NCI-H2081 treated with DMSO at 0.1 percent for 48 hours (cell line): ENCODE data around the gene NCS1.

Source experiments
- DNase-seq: peaks from one replicate; lab custom pipeline; 2025; lab: John Stamatoyannopoulos, UW

Gene NCS1

DNA sequence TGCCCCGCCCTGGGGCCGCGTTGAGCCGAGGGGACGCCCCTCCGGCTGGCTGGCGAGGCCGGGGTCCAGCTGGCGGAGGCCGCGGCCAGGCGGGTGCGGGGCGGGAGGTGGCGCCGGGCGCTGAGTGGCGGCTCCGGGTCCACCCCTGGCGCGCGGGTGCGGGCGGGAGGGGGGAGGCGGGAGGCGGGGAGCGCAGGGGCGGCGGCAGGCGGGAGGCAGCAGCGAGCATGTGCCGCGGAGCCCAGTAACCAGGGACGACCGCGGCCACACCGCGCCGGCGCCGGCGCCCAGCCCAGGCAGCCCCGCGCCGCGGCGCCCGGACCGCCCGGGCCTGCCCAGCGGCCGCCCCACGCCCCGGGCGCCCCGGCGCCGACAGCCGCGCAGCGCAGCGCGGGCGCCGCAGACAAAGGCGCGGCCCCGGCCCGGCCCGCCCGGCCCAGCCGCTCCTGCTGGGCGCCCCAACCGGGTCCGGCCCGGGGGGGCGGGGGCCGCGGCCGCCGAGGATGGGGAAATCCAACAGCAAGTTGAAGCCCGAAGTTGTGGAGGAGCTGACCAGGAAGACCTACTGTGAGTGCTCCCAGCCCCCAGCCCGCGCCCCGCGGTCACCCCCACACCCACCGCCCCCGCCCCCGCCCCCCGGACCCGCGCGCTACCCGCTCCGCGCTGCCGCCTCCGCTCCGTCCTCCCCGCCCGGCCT lies at the start of gene NCS1:
NCS1 (plus strand) TSS at position 244 of the 697 bp plus-strand sequence; CDS start at position 504, 260 bp downstream.
- DNase-seq: no peak

DNA sequence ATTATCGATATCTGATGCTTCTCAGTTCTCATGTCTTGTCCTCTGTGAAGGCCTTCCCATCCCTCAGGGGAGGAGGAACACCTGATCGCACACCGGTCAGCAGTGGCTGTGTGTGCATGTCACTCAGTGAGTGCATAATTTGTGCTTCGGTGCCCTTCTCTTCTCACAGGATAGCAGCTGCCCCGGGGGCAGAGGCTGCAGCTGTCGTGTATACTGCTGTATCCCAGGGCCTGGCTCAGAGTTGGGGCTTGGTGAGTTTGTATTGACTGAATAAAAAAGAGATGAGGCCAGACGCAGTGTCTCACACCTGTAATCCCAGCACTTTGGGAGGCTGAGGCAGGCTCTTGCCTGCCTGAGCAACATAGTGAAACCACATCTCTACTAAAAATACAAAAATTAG lies 49.7 kb upstream of the NCS1 start:
- DNase-seq: no peak

DNA sequence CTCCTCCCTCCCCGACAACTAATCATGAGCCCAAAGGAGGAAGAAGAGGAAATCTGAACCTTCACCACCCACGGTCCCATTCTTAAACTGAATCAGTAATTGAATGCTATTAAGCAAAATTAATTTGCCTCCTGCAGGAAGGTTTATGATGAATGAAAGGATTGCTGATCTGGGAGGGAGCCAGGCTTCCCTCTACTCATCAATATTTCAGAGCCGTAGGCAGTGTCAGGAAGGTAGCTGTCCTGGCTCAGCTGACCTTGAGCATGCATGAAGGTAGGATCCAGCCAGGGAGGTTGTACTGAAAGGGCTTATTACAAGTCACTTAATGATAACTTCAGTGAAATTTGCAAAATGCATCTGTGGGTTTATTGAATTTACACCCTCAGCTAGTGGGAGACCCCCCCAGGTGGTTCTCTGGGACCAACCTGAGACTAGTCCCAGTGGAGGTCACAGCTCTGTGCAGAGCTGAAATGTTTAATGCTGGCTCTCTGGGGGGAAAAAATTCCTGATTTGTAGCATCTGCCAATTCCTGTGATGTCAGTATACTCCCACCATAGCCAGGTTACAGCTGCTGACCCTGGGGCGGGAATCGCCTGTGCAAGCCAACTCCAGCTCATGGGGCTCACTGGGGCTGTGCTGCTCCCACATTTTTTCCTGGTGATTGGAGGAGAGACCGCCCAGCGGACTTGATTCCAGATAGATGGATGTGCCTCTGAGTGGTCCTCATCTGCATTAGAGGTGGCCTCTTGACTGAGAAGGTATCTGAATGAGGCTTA lies 47.9 kb upstream of the NCS1 start:
- DNase-seq: no peak

DNA sequence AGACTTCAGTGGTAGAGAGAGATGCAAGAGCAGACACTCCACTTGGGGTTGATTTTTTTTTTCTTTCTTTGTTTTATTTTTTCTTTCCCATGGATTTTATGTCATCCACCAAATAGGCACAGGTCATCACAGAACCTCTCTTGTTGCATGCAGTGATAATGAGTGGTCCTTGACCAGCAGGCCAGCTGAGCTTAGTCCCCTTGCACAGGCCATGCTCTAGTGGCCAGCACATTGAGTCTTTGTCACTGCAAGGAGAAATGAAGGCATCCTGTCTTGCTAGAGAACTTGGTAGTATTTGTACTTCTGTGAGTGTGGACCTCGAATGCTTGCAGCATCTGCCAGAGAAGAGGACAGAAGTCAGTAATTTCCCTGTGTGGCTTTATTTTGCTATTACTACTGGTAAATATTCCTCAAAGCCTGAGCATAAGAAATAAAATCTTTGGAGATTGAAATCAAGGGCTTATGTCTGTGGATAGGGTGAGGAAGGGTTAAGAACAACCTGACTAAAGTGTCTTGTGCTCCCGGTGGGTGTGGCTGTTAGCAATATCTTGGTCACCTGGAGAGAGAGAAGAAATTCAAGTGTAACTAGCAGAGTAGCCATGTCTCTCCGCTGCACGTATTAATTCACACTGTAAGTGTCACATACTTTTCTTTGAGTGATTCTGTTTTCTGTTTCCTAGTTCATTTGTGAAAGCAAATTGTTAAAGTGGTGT lies 45.3 kb upstream of the NCS1 start:
- no peak for DNase-seq

DNA sequence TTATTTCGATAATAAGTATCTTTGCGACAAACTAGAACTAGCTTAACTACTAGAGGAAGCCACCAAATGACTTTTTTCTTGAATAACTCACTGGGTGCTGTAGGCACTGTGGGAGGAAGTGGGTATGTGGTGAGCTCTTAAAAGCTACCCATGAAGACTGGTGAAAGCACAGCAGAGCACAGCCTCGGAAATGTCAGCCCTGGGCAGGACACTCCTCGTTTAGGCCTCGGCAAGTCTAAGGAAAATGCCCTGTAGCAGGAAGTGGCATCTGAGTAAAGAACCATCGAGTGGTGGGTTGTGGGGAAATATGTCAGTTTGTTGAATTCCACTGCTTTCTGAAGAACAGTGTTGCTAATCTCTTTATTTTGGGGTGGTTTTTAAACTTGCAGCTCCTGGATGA lies 44.0 kb upstream of the NCS1 start:
- DNase-seq: no peak

DNA sequence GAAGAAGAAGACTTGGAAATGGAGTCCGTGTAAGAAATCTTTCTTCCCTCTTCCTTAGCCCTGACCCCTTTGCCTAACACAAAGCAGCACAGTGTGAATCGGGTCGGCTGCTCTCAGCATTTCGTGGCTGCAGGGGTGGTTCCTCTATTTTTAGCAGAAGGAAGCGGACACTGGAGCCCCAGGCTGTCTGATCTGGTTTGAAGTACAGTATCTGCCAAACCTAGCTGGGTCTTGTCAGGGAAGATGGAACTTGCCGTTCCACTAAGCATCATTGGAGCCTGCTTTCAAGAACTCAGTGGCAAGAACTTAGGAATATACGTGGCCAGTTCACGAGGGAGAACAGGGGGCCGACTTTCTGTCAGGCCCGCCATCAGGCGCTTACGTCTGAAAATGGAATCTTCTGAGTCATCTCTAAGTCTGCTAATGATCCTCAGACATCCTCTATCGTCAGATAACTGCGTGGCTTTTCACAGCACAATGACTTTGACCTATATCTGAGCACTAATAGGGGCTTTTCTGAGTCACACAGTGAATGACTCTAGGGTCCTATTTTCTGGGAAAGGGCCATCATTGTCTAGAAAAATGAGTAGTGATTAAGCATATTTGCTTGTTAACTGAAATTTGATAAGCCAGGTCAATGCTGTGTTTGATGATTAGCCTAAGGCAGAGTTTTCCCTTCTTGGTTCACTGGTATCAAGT lies 43.3 kb upstream of the NCS1 start:
- DNase-seq: no peak

DNA sequence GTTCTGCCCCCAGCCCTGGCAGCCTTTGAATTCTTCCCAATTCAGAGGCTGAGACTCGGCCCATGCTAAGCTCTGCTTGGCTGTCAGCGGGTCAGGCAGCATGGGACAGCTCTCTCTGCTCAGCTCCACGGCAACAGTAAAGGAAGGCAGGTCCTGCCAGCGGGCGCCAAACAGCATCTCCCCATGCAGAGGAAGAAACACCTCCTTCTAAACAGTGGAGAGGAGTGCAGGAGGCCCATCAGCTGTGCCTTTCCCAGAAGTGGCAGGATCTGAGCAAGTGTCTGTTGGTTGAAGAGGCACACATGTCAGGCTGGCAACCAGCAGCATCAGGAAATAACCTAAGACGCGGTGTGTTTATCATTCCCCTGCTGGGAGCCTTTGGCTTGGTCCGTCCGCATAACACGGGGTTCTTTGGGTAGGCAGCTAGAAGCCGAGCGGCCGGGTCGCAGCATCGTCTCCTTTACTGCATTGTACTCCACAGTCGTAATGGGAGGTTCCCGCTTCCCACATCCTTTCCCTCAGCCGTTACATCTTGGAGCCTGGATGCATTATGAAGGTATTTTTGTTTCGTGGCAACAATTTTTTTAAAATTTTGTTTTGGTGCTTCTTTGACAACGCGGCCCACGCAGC lies 42.7 kb upstream of the NCS1 start:
- no peak for DNase-seq

DNA sequence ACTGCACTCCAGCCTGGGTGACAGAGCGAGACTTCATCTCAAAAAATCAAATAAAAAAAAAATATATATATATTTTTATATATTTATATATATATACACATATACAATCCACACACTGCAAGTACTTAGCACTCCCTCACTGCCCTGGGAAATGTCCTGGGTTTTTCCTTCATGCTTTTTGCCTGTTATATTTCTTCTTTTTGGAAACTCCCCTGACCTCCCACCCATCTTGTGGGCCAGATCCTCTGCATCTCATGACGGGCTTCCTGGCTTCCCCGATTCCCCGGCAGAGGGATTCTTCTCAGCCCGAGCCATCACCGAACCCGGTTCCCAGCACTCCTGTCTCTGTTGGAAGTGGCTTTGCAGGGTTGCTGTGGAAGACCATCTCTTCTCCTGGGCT lies 39.5 kb upstream of the NCS1 start:
- DNase-seq: no peak

DNA sequence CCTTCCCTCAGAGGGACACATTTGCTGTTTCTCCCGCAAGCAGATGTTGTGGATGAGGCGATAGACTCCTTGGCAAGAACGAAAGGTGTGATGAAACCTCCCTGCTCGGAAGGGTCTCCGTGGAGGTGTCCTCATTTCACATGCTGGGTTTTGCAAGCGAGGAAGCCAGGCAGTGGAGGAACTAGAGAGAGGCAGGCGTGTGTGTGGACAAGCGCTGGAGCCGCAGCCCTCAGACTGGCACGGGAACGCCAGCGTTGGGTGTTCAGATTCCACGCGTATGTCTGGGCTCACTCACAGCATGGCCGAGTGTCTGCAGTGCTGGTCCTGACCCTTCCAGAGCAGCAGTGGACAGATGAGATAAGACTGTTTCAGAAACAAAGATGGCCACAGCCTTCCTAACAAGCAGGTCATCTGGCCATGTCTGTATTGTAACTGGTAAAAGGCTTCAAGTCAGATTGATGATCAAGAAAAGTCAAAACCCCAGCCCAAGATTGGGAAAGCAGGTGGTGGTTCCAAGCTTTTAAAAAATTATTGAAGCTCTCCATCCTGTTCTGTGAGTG lies 35.0 kb upstream of the NCS1 start:
- DNase-seq: no peak

DNA sequence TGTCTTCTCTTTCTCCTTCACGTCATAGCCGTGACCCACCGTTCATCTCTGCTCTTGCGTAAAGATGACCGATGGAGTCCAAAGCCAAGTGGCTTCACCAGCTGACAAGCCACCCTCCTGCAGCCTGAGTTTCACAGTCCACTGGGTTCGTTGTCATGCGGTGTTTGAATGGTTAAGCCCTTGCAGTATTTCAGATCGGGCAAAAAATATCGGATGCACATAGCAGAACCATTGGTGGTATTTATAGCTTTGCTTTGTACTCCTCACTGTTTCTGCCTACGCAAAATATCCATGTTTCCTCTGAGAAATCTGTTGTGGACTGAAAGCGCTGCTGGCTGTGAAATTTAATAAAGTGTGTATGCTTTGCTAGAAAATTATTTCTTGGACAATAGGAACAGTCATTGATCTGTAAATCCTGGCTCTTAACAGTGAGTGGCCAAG lies 34.5 kb upstream of the NCS1 start:
- DNase-seq: no peak

DNA sequence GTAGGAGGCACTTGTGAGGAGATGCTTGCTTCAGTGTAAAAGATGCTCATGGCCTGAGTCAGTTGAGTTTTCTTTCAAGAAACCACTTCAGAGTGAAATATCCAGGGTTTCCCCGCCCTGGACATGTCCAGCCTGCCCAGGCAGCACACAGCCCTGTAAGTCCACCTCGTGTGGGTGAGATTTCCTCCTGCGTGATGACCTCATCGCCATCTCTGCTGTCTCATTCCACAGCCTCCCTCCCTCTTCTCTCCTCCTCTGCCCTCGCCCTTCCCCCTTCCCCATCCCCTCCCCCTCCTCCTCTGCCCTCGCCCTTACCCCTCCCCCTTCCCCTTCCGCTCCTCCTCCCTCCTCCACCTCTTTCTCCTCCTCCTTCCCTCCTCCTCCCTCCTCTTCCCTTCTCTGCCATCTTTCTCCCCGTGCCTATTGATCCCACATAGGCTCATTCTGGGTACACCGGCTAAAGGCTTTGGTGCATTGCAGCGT lies 34.0 kb upstream of the NCS1 start:
- DNase-seq: no peak

DNA sequence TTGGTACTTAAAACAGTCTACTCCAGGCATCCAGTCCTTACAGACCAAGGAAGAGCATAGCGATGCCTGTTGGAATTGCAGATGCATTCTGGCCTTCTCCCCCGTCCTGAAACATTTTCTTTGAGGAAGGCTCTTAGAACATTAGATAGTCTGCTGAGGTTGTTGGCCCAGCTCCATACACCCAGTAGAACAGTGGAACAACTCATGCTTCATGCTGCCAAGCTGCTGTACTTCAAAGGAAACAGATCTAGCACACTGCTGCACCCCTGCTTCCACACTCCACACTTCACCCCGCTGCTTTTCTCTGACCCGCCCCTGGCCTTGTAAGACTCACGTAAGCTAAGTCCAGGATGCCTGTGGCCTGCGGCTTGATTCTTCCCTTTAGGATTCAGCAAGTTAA lies 33.4 kb upstream of the NCS1 start:
- DNase-seq: no peak

DNA sequence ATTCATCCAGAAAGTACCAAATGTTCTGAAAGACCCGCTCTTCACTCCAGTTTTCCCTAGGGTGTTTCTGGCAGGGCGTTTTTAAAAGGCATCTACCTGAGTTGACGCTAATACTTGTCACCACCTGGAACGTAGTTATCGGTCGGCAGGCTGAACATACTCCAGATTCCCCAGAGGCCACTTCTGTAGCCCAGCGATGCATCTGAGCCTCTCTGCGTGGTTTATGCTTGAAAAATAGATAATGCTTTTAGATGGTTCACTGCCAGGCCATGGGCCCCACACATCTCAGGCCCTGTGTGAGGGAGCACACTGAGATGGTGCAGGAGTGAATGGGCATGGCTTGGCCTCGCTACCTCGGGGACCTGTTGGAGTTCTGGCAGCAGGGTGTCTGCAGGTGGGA lies 33.0 kb upstream of the NCS1 start:
- DNase-seq: no peak

DNA sequence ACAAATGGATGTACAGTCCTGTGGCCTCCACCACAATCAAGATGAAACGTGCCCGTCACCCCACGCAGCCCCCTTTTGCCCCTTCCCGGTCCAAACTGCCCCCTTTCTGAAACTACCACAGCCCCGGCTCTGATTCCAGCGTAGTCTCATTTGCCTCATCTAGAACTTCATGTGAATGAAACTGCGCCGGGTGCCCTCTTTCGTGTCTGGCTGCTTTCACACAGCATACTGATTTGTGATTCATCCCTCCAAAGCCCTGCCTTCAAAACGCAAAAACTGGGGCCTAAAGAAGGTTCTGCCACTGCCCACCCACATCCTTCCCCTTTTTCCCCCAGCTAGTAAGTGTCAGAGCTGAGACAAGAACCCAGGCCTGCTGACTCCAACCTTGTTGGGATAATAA lies 31.5 kb upstream of the NCS1 start:
- DNase-seq: no peak

DNA sequence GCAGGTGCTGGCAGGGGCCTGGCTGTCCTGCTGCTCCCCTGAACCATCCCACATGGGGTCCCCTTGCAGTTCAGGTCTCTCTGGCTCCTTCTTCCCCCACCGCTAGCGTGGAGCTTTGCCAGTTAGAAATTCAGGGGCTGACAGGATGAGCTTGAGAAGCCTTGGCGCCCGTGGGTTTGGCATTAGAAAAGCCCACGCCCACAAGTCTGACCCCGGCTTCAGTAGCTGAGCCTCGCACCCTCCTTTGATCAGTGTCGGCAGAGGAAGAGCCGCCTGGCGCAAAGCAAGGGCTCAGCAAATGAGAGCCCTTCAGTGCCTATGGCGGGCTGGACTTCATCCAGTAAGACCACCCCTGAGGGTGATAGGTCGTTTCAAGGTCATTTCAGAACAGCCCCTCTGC lies 30.1 kb upstream of the NCS1 start:
- DNase-seq: no peak

DNA sequence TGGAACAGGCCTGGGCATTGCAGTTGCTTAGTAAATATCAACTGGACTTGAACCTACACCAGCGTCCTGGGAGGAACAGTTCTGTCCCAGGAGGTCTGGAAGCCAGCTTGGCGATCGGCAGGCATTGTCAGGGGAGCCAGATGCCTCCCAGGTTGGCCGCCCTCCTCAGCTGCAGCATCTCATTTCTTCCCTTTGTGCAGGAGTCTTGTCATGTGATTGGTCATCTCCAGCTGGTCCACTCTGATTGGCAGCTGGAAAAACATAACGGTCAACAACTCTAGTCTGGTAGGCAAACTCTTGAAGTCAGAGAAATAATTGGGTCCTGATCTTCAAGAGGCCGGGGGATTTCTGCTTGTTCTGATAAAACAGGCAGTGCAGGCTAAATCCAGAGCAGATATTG lies 29.6 kb upstream of the NCS1 start:
- no peak for DNase-seq

DNA sequence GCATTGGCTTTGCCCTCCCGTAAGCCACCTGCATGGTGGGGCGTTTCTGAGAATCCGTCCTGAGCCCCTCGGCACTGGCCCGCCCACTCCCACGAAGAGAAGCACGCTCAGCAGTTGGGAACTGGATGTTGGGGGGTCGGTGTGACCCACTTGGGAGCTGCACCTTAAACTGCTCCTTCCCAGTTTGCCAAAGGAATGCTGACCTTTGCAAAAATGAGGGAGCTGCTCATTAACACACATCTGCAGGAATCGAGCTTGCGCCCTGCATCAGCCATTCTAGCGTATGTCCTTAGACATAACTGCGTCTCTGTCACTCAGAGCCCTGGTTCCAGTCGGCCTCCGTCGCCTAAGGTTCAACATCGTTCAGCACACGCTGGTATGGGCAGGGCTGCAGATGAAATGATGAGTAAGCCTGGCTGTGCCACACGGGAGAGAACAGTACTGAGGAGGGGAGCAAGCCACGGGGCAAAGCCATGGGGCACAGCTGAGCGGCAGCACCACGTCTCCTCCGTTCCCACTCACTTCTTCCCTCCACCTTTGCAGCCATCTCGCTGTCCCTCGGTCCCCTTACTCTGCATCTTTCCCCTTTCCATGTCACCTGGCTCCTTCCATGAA lies 28.8 kb upstream of the NCS1 start:
- no peak for DNase-seq

DNA sequence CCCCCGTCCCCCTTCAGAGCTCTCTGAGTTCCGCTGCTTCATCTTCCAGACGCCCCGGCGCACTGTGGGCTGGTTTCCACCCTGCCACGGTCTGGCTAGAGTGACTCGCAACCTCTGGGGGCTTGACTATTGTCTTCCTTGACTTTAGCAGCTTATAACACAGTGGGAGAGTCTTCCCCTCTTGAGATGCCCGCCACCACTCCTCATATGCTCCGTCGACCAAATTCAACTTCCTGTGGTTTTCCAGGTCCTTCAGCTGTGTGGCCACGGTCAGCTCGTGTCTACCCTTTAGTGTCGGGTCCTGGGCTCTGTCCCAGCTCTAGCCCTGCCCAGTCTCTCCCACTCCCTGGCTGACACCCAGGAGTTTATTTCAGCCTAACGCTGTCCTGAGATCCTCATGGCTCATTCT lies 28.2 kb upstream of the NCS1 start:
- no peak for DNase-seq

DNA sequence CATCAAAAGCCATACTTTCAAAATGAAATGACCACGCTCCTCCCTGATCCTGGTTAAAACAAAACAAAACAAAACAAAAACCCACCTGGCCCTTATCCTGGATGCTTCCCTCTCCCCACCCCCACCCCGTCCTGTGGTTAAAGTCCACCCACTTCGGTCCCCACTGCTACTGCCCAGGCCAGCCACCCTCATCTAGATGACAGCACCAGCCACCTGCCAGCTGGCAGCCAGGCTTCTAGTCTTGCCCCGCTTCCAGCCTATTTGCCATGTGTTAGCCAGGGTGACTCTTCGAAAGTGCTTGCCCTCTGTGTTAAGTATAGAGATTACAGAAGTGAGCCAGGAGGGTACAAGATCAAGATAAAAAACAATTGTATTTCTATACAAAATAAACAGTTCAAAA lies 27.5 kb upstream of the NCS1 start:
- no peak for DNase-seq

DNA sequence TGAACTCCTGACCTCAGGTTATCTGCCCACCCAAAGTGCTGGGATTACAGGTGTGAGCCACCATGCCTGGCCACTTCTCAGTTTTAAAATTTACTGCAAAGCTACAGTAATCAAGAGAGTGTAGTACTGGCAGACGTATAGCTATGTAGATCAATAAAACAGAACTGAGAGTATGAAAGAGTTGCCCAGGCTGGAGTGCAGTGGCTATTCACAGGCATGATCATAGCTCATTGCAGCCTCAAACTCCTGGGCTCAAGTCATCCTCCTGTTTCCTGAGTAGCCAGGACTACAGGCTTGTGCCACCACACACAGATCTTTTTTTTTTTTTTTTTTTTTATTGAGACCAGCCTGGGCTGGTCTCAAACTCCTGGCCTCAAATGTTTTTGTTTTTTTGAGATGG lies 26.5 kb upstream of the NCS1 start:
- DNase-seq: no peak

DNA sequence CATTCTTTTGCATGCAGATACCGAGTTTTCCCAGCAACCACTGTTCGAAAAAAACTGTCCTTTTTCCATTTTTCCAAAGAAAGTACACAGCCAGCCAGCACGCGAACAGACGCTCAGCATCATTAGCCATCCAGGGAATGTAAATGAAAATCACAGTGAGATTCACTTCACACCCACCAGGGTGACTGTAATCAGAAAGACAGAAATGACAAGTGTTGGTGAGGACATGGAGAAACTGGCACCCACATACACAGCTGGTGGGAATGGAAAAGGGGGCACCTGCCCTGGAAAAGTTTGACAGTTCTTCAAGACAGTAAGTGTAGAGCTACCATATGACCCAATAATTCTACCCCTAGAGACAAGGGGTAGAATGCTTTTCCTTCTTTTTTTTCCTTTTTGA lies 25.0 kb upstream of the NCS1 start:
- no peak for DNase-seq
